B cell (primary cell): ENCODE data around the gene AP4S1.

Source experiments
- EZH2 ChIP-seq: IDR thresholded peaks from 2 replicates; pipeline ENCODE4 v1.6.1; 2012; ENCODE audit warnings: borderline replicate concordance, low read depth, mild to moderate bottlenecking, moderate library complexity, low read length; ENCODE audit not compliant: insufficient read depth, poor library complexity, severe bottlenecking
- TF ChIP-seq, protein P1 (sequence below): fragments of 200-600 bp; IDR thresholded peaks from one replicate; pipeline ENCODE4 v1.8.0; 2022; ENCODE audit warnings: antibody characterized with exemption, mild to moderate bottlenecking

DNA sequence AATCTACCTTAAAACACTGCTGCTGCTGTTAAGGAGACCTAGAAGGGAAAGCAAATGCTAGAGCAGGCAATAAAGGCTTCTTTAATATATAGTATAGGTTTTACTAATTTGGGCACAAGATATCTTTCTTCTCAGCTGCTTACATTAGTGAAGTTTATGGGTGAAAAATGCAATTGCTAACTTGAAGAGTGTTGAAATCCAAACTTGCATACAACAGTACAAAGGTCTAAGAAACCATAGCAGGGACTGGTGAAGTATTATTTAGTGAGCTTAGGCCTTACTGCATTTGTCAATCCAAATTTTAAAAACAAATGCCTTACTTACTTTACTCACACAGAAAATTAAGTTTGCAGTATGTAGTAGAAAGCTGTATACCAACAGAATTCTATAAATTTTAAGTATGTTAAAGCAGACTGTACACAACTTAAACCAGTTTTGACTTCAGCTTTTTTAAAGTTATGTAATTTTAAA, 1.4 kb upstream of the AP4S1 start:
- TF ChIP-seq, protein P1, sequence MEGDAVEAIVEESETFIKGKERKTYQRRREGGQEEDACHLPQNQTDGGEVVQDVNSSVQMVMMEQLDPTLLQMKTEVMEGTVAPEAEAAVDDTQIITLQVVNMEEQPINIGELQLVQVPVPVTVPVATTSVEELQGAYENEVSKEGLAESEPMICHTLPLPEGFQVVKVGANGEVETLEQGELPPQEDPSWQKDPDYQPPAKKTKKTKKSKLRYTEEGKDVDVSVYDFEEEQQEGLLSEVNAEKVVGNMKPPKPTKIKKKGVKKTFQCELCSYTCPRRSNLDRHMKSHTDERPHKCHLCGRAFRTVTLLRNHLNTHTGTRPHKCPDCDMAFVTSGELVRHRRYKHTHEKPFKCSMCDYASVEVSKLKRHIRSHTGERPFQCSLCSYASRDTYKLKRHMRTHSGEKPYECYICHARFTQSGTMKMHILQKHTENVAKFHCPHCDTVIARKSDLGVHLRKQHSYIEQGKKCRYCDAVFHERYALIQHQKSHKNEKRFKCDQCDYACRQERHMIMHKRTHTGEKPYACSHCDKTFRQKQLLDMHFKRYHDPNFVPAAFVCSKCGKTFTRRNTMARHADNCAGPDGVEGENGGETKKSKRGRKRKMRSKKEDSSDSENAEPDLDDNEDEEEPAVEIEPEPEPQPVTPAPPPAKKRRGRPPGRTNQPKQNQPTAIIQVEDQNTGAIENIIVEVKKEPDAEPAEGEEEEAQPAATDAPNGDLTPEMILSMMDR: no peak
- no peak for TF ChIP-seq EZH2
